ENCODE measurements around the gene TNNT1.

DNA sequence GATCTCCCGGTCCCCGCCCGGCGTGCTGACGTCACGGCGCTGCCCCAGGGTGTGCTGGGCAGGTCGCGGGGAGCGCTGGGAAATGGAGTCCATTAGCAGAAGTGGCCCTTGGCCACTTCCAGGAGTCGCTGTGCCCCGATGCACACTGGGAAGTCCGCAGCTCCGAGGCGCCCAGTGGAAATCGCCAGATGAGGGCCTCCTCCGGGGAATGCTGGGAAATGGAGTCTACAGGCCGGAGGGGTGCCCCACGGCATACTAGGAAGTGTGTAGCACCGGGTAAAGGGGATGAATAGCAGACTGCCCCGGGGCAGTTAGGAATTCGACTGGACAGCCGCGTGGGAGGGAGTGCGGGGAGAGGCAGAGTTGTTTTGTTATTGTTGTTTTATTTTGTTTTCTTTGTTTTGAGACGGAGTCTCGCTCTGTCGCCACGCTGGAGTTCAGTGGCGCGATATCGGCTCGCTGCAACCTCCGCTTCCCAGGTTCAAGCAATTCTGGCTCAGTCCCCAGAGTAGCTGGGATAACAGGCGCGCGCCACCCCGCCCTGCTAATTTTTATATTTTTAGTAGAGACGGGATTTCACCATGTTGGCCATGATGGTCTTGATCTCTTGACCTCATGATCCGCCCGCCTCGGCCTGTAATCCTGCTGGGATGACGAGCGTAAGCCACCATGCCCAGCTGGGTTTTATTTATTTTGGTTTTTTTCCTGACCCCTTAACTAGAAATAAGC, 31.2 kb downstream of the TNNT1 start:
- TF ChIP-seq, protein P1, sequence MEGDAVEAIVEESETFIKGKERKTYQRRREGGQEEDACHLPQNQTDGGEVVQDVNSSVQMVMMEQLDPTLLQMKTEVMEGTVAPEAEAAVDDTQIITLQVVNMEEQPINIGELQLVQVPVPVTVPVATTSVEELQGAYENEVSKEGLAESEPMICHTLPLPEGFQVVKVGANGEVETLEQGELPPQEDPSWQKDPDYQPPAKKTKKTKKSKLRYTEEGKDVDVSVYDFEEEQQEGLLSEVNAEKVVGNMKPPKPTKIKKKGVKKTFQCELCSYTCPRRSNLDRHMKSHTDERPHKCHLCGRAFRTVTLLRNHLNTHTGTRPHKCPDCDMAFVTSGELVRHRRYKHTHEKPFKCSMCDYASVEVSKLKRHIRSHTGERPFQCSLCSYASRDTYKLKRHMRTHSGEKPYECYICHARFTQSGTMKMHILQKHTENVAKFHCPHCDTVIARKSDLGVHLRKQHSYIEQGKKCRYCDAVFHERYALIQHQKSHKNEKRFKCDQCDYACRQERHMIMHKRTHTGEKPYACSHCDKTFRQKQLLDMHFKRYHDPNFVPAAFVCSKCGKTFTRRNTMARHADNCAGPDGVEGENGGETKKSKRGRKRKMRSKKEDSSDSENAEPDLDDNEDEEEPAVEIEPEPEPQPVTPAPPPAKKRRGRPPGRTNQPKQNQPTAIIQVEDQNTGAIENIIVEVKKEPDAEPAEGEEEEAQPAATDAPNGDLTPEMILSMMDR (IDR thresholded peaks at IDR 0.05), result peak in 2 of 4 experiments; percentile 22 to 39
- TF ChIP-seq POLR2A (IDR thresholded peaks at IDR 0.05), result peak in 1 of 2 donors; percentile 33
